ENCODE measurements around the gene OR51Q1.

Gene OR51Q1, protein sequence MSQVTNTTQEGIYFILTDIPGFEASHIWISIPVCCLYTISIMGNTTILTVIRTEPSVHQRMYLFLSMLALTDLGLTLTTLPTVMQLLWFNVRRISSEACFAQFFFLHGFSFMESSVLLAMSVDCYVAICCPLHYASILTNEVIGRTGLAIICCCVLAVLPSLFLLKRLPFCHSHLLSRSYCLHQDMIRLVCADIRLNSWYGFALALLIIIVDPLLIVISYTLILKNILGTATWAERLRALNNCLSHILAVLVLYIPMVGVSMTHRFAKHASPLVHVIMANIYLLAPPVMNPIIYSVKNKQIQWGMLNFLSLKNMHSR

DNA sequence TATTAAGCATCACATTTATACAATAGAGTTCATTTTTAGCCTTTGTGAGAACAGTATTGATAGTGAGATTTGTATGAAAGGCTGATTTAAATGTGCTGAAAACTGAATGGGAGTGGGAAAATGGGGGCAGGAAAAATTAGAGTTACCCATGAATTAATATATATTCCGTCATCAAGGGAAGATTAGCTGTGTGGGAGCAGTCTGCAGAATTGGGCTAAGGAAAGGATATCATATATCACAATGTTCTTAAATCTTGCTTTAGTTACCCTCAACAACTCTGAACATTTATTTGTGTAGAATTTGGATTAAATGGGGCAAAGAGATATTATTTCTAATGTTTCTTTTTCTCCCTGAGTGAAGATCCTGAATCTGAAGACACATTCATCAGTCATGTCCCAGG is at the start of gene OR51Q1:
Gene OR51Q1, plus strand, starts transcription at position 301 of the 400 bp plus-strand sequence. Its CDS starts 90 bp downstream, at position 391.
- in situ Hi-C loops (cut with MboI; ENCODE audit: low sequenced_read_pairs), result no loop called here

DNA sequence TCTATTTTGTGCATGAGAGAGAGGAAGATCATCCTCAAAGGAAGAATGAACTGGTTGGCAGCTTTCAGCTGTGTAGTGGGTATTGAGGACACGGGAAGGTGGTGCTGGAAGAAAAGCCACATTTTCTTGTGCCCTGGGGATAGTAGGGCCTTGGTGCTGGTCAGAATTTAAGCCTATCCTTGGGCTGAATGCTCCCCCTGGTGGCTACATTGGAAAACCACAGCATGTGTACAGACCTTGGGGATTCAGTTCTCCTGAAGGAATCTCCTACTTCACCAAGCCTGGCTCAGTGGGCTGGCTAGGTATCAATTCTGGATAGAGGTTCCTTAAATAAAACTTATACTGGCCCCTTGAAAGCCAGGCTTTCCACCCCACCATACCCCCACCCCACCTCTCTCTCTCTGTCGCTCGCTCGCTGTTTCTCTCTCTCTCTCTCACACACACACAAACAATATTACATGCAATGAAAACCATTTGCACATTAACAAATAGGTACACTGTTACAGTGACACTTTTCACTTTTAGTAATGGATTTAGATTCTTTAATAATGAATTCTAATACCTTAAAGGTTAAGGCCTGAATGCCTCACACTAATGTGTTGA is 41.1 kb upstream of the OR51Q1 start:
- in situ Hi-C loops (cut with MboI; ENCODE audit: low sequenced_read_pairs), result no loop called here

DNA sequence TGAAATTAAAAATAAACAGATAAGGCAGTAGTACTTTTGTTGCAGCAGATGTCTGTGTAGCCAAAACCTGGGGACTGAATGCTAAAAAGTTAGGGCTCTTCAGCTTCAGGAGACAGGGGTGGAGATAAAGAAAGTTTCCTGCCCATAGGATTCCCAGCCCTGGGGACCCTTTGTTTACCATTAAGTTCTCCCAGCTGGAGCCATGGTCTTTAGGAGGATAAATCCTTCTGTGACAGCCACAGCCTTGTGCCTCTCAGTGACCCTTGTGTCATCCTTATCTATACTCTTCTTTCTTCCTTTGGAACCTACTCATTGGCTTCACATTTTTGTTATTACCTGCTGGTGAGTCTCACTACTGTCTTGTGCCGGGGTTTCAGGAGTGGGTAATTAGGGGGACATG is 38.3 kb upstream of the OR51Q1 start, which contains the start of gene OR51M1:
Gene OR51M1, plus strand, starts transcription at position 237 of the 400 bp plus-strand sequence. CDS start 5,587 bp downstream, outside the sequence.
- in situ Hi-C loops (cut with MboI; ENCODE audit: low sequenced_read_pairs), result no loop called here

DNA sequence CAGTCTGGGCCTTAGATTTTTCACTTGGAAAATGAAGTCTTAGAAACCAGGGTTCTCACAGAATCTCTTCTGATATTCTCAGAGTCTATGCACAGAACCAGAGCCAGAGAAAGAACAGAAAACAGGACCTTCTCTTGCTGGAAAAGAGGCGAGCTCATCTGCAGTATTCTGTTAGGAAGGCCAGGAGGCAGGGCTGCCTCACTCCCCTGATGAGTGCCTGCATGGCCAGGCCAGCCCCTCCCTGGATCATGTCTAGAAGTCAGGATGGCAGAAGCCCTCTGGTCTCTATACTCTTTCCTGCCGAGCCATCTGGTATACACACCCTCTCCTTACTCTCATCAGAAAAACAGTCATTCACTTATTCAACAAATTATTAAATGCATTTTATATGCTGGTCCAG is 37.6 kb upstream of the OR51Q1 start:
- in situ Hi-C loops (cut with MboI; ENCODE audit: low sequenced_read_pairs), result no loop called here

GRCh38 chr11:5390210-5390609 is 31.7 kb upstream of the OR51Q1 start:
- in situ Hi-C loops (cut with MboI; ENCODE audit: low sequenced_read_pairs), result no loop called here

GRCh38 chr11:5394091-5394490 is 27.8 kb upstream of the OR51Q1 start:
- in situ Hi-C loops (cut with MboI; ENCODE audit: low sequenced_read_pairs), result no loop called here

DNA sequence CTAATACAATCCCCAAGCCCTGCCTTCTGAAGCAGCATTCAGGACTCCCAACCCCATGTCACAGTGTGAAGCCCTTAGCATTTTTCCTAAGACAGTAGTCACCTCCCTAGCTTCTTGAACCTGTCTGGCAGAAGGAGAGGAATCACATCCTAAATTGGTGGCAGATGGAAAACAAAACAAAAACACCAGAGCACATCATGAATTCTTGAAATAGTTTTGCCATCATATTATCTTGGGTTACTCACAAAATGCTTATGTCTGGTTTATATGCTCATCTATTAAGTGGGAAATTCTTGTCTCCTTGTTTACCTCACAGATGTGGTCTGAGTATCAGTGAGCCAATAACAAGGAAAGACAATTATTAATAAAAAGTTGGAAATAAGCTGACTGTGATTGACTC is 23.0 kb upstream of the OR51Q1 start:
- in situ Hi-C loops (cut with MboI; ENCODE audit: low sequenced_read_pairs), result no loop called here

DNA sequence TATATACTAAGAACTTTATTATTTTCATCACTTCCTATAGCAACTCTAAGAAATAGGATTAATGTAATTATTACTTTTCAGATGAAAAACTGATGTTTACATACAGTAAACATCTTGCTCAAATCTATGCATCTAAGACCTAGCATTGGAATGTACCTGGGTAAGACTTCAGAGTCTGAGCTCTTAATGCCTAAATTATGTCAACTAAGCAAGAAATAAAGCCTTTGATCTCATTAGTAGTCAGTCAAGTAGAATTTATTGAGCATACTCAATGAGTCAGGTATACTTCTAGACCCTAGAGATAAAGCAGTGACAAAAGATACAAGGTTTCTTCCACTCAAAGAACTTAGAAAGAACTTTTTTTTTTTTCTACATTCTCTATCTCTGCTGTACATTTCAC is 16.7 kb upstream of the OR51Q1 start:
- in situ Hi-C loops (cut with MboI; ENCODE audit: low sequenced_read_pairs), result no loop called here

GRCh38 chr11:5420993-5421392 is 918 bp upstream of the OR51Q1 start:
- in situ Hi-C loops (cut with MboI; ENCODE audit: low sequenced_read_pairs), result no loop called here

DNA sequence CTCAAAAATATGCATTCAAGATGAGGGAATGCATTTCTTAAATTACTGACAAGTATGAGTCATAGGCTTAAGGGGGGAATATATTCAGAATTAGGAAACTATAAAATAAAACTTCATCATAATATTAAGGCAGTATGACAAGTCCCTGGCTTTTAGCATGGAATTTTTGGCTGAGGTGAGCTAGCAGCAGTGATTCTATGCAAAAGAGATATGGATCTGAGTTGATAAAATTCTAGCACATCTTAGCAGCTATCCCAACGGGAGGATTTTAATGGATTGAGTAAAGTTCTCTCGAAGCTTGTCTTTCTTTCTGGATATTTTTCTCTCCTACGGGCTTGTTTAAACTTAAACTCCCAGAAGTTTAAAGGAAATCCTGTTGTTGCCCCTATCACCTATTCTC is 1.2 kb downstream of the OR51Q1 start:
- in situ Hi-C loops (cut with MboI; ENCODE audit: low sequenced_read_pairs), result no loop called here

GRCh38 chr11:5441414-5441813 is 19.5 kb downstream of the OR51Q1 start, which contains the start of gene OR51I1:
Gene OR51I1, minus strand, starts transcription at chr11:5441514. Its CDS starts 0 bp downstream, at chr11:5441514.
- in situ Hi-C loops (cut with MboI; ENCODE audit: low sequenced_read_pairs), result no loop called here

DNA sequence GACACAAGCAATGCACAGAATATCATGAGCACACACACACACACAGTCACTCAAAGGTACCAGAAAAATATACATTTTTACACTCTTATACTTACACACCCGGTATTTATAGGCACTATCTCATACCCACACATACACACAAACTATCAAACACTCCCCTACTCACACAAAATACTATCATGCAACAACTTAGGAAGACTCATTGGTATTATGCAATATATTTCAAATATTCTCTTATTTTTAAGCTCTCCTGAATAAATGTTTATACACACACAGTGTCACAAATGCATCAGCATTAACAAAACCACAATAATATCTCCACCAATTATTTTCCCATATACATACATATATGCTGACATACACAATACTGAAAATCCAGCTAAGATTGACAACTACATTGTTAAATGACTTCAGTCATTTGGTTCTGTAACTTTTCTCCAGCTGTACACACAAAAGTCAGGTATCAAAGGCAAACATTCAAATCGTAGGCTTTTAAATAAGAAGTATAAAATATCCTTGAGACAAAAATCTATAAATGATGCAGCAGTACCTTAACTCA is 22.0 kb downstream of the OR51Q1 start:
- in situ Hi-C loops (cut with MboI; ENCODE audit: low sequenced_read_pairs), result no loop called here

- in situ Hi-C loops (cut with MboI; ENCODE audit: low sequenced_read_pairs), result no loop called here
Observed at GRCh38 chr11:5449023-5449422, 27.1 kb downstream of the OR51Q1 start, which contains the start of gene OR51I2. Gene OR51I2, plus strand, starts transcription at chr11:5449323. Its CDS starts 4,166 bp downstream, at chr11:5453489.

GRCh38 chr11:5449432-5449831 is 27.5 kb downstream of the OR51Q1 start:
- in situ Hi-C loops (cut with MboI; ENCODE audit: low sequenced_read_pairs), result no loop called here

DNA sequence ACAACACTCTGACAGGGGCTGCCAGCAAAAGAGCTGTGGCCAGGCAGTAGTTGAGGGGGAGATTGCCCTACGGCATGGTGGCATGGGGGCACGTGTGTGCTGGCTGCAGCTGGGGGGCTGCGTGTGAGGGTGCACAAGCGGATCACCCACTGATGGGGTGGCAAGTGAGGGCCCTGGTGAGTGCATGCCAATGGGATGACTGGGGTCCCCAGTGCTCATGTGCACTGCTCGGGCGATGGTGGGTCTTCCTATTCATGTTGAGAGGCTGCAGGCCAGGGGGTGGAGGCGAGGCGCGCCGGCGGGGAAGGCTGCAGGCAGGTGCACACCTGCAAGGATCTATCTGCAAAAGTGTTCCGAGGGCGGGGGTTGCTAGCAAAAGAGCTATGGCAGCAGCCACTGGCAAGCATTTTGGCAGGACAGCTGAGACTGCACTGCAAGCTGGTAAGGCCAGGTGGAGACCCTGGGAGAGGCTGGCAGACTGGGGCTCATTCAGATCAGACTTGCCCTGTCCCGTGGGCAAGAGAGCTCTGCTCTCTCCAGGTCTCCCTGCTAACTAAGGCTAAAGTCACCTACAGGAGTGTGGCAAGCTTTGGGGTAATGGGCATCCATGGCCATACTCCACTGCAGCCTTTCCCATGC is 39.2 kb downstream of the OR51Q1 start:
- in situ Hi-C loops (cut with MboI; ENCODE audit: low sequenced_read_pairs), result no loop called here

GRCh38 chr11:5467527-5467926 is 45.6 kb downstream of the OR51Q1 start:
- in situ Hi-C loops (cut with MboI; ENCODE audit: low sequenced_read_pairs), result no loop called here

Measured in HL-60/S4 (cell line).